ENCODE measurements around the gene NISCH.

Gene NISCH

GRCh38 chr3:52535411-52536111 lies 80.2 kb downstream of the NISCH start:
- peak overlapping the region; percentile 97 for H3K27ac ChIP-seq
- TF ChIP-seq CTCF (conservative IDR thresholded peaks at IDR 0.05): no peak

- no peak for TF ChIP-seq CTCF (conservative IDR thresholded peaks at IDR 0.05)
- H3K27ac ChIP-seq: peak overlapping the region; percentile 97
These were observed 80.6 kb downstream of the NISCH start for GRCh38 chr3:52536112-52536368.

- TF ChIP-seq CTCF (conservative IDR thresholded peaks at IDR 0.05): no peak
These were observed 81.2 kb downstream of the NISCH start, which contains the start of gene UQCC5 for GRCh38 chr3:52536369-52537164. Gene UQCC5, plus strand, starts transcription at chr3:52536605. Its CDS starts 151 bp downstream, at chr3:52536756.

GRCh38 chr3:52537165-52537620 lies 81.8 kb downstream of the NISCH start:
- no peak; the same call in 1 of the 2 replicates for TF ChIP-seq CTCF (conservative IDR thresholded peaks at IDR 0.05)
- H3K27ac ChIP-seq: peak overlapping the region; percentile 97

More at GRCh38 chr3:52536369-52537164, 81.2 kb downstream of the NISCH start, which contains the start of gene UQCC5:
- H3K27ac ChIP-seq: peak within 1 kb of the TSS; percentile 97

- peak overlapping the region; percentile 97 for H3K27ac ChIP-seq
- no peak for TF ChIP-seq CTCF (conservative IDR thresholded peaks at IDR 0.05)
These were observed 82.5 kb downstream of the NISCH start for GRCh38 chr3:52537726-52538421.

GRCh38 chr3:52539010-52539653 lies 83.7 kb downstream of the NISCH start:
- peak overlapping the region; percentile 97 for H3K27ac ChIP-seq
- TF ChIP-seq CTCF (conservative IDR thresholded peaks at IDR 0.05): no peak

All from VCaP (cell line).